NCI-H526 (cell line): ENCODE results near the gene ZNF689.
"Not testable (repeated sequence)": the region's sequence is repeated elsewhere in the genome, so short reads cannot be mapped to it uniquely, and the experiment has no call there.

ENCODE experiments used
- DNase-seq, 2 experiments: peaks; one replicate each; lab custom pipeline; 2025; lab: John Stamatoyannopoulos, UW

The ZNF689 gene

GRCh38 chr16:30609926-30610839 lies at the start of gene ZNF689:
TSS of gene ZNF689 (minus strand) at chr16:30610389. CDS start at chr16:30610041, 348 bp downstream.
- DNase-seq: peak; percentile 96 to 97

GRCh38 chr16:30658731-30659506 lies 48.7 kb upstream of the ZNF689 start:
- DNase-seq: peak; percentile 70 to 96

- DNase-seq: peak; percentile 100
These were observed 47.9 kb upstream of the ZNF689 start, which contains the start of gene FBRS for GRCh38 chr16:30657866-30658730. TSS of gene FBRS (plus strand) at chr16:30658431. CDS start at chr16:30659519, 1,088 bp downstream.

GRCh38 chr16:30656974-30657865 lies 47.0 kb upstream of the ZNF689 start:
- no peak for DNase-seq

- DNase-seq: no peak
These were observed 46.2 kb upstream of the ZNF689 start for GRCh38 chr16:30656388-30656787.

GRCh38 chr16:30655815-30656347 lies 45.7 kb upstream of the ZNF689 start:
- no peak for DNase-seq

- no peak for DNase-seq
These were observed 44.7 kb upstream of the ZNF689 start for GRCh38 chr16:30654856-30655255.

GRCh38 chr16:30652718-30653117 lies 42.5 kb upstream of the ZNF689 start:
- DNase-seq: no peak

GRCh38 chr16:30652005-30652296 lies 41.8 kb upstream of the ZNF689 start:
- DNase-seq: no peak

- peak; percentile 32 to 84 for DNase-seq
These were observed 41.2 kb upstream of the ZNF689 start for GRCh38 chr16:30651124-30652004.

- peak; percentile 98 to 99 for DNase-seq
These were observed 40.4 kb upstream of the ZNF689 start, which contains the start of gene PRR14 for GRCh38 chr16:30650369-30651123. TSS of gene PRR14 (plus strand) at chr16:30650960. CDS start at chr16:30651646, 686 bp downstream.

- DNase-seq: no peak
These were observed 39.7 kb upstream of the ZNF689 start for GRCh38 chr16:30649725-30650368.

GRCh38 chr16:30647274-30647571 lies 37.0 kb upstream of the ZNF689 start:
- DNase-seq: no peak

GRCh38 chr16:30645727-30646126 lies 35.5 kb upstream of the ZNF689 start:
- DNase-seq: no peak

- DNase-seq: no peak
These were observed 34.2 kb upstream of the ZNF689 start for GRCh38 chr16:30644334-30644830.

GRCh38 chr16:30641378-30641982 lies 31.3 kb upstream of the ZNF689 start:
- no peak for DNase-seq

- DNase-seq: peak; percentile 36 to 57
These were observed 27.8 kb upstream of the ZNF689 start for GRCh38 chr16:30637944-30638343.

- DNase-seq: not testable (repeated sequence)
These were observed 26.9 kb upstream of the ZNF689 start for GRCh38 chr16:30637139-30637538.
